A673 (cell line): Measurements from ENCODE around the gene TACC2.

Source experiments
- EZH2 ChIP-seq: fragments of 200-600 bp; sonication (generic); IDR thresholded peaks from 2 replicates; pipeline ENCODE4 v1.6.1; 2017; ENCODE audit warnings: borderline replicate concordance, low read depth, mild to moderate bottlenecking, mixed read lengths, antibody characterized with exemption, low read length; ENCODE audit not compliant: poor library complexity, severe bottlenecking
- TF ChIP-seq, protein P1 (sequence below): fragments of 300-800, 200-600 bp; sonication (generic); conservative IDR thresholded peaks from 2 replicates; pipeline ENCODE4 v1.5.1; 2017; ENCODE audit warnings: low read depth, mild to moderate bottlenecking, antibody characterized with exemption, low read length, moderate library complexity, mixed read lengths

DNA sequence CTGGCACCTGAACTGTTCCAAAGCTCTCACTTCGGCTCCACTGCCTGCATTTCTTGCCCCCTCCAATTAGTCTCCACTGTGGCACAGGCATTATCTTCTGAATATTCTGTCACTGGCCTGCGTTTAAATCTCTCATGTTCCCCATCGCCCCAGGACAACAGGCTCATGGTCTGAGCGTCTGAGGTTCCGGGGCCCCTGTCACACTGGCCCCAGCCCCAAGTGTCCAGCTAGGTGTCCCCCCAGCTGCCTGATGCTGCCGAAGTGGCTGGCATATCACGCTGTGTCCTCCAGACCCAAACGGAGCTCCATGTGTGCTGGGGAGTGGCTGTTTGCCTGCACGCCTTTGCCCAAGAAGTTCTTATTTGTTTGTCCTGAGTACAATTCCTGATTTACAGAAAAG is 135.4 kb downstream of the TACC2 start:
- TF ChIP-seq, protein P1, sequence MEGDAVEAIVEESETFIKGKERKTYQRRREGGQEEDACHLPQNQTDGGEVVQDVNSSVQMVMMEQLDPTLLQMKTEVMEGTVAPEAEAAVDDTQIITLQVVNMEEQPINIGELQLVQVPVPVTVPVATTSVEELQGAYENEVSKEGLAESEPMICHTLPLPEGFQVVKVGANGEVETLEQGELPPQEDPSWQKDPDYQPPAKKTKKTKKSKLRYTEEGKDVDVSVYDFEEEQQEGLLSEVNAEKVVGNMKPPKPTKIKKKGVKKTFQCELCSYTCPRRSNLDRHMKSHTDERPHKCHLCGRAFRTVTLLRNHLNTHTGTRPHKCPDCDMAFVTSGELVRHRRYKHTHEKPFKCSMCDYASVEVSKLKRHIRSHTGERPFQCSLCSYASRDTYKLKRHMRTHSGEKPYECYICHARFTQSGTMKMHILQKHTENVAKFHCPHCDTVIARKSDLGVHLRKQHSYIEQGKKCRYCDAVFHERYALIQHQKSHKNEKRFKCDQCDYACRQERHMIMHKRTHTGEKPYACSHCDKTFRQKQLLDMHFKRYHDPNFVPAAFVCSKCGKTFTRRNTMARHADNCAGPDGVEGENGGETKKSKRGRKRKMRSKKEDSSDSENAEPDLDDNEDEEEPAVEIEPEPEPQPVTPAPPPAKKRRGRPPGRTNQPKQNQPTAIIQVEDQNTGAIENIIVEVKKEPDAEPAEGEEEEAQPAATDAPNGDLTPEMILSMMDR, result no peak
- TF ChIP-seq EZH2, result no peak
